PFSK-1 (cell line): ENCODE measurements around the gene MAP3K6.

Experiments used
- POLR2AphosphoS5 ChIP-seq: IDR thresholded peaks from 2 replicates; pipeline ENCODE4 v1.6.1; 2012; ENCODE audit warnings: low read depth, mild to moderate bottlenecking, control low read depth, low read length, moderate library complexity
- REST ChIP-seq, 2 experiments: IDR thresholded peaks; 2 replicates each; pipeline versions ENCODE4 v1.6.1 to v1.8.0; 2011 to 2012; ENCODE audit warnings: low read depth in 2 of 2, low read length in 2 of 2, control low read depth in 1 of 2, inconsistent platforms in 1 of 2, mild to moderate bottlenecking in 1 of 2, moderate library complexity in 1 of 2; ENCODE audit not compliant: insufficient read depth in 1 of 2
- SIN3A ChIP-seq: IDR thresholded peaks from 2 replicates; pipeline ENCODE4 v1.6.1; 2012; ENCODE audit warnings: mild to moderate bottlenecking, low read length, moderate library complexity, borderline replicate concordance; ENCODE audit not compliant: insufficient read depth
- TAF1 ChIP-seq: IDR thresholded peaks from 2 replicates; pipeline ENCODE4 v1.6.1; 2012; ENCODE audit warnings: low read length, control low read depth, borderline replicate concordance; ENCODE audit not compliant: insufficient read depth

- TF ChIP-seq REST (IDR thresholded peaks at IDR 0.05; ENCODE audit: insufficient read depth in 1 of 2, low read depth in 2 of 2, low read length in 2 of 2) (no peak), POLR2AphosphoS5 (no peak), SIN3A (no peak), TAF1 (no peak)
Observed at GRCh38 chr1:27358038-27358927, 8.5 kb downstream of the MAP3K6 start.
